ENCODE data around the gene MYBPC1. TPM values are rescaled to one million over a fixed set of nuclear protein-coding genes. Genes with fewer than 3 reads are reported as not detected.

The MYBPC1 gene
- total RNA-seq, 1 experiment from 2014 or later, result 0.49 TPM

DNA sequence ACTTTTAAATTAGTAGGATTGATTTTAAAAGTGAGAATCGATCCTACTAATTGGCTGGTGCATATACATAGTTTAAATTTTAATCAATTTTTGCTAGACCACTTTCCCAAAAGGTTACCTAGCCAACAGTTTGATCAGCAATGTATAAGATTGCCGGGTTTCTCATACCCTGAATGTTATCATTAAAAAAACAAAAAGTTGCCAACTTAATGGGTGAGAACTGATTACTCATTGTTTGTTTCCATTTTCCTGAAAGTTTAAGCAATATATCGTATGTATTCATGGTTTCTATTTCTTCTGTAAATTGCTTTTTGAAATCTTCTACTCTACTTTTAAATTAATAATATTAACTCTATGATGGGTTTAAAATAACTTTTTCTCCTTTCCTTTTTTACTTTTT is 4.4 kb upstream of the MYBPC1 start:
- BruUV-seq (replicated peaks), result no TSS peak
- DNase-seq (ENCODE audit: low spot score), result no peak
- intact Hi-C loops (cut with micrococcal nuclease; ENCODE audit: unreplicated experiment), result no loop called here
- Histone ChIP-seq H3K27ac (ENCODE audit: low read depth, low read length, poor library complexity, severe bottlenecking) (no peak overlapping the region), H3K36me3 (ENCODE audit: insufficient read depth, low read length, poor library complexity, severe bottlenecking) (no peaks in the 10 kb centered on the region), H3K27me3 (replicated peaks; ENCODE audit: insufficient read depth, low read depth, low read length, poor library complexity) (no peaks in the 10 kb centered on the region), H3K4me3 (ENCODE audit: low read depth, low read length, poor library complexity, severe bottlenecking) (no peak overlapping the region), H3K9me3 (ENCODE audit: low read depth, low read length, poor library complexity, severe bottlenecking) (no peaks in the 10 kb centered on the region), H3K4me1 (ENCODE audit: insufficient read depth, low read length, poor library complexity, severe bottlenecking) (no peaks in the 10 kb centered on the region)
- POLR2A ChIA-PET (ENCODE audit: low non-redundant PET), result no interaction called here
- no peak for TF ChIP-seq EZH2 (IDR thresholded peaks at IDR 0.05; ENCODE audit: borderline replicate concordance, low read depth, low read length, poor library complexity, severe bottlenecking)
- TF ChIP-seq, protein P1, sequence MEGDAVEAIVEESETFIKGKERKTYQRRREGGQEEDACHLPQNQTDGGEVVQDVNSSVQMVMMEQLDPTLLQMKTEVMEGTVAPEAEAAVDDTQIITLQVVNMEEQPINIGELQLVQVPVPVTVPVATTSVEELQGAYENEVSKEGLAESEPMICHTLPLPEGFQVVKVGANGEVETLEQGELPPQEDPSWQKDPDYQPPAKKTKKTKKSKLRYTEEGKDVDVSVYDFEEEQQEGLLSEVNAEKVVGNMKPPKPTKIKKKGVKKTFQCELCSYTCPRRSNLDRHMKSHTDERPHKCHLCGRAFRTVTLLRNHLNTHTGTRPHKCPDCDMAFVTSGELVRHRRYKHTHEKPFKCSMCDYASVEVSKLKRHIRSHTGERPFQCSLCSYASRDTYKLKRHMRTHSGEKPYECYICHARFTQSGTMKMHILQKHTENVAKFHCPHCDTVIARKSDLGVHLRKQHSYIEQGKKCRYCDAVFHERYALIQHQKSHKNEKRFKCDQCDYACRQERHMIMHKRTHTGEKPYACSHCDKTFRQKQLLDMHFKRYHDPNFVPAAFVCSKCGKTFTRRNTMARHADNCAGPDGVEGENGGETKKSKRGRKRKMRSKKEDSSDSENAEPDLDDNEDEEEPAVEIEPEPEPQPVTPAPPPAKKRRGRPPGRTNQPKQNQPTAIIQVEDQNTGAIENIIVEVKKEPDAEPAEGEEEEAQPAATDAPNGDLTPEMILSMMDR (conservative IDR thresholded peaks at IDR 0.05; ENCODE audit: low read depth, low read length), result no peak
- CTCF ChIA-PET, result no interaction called here

DNA sequence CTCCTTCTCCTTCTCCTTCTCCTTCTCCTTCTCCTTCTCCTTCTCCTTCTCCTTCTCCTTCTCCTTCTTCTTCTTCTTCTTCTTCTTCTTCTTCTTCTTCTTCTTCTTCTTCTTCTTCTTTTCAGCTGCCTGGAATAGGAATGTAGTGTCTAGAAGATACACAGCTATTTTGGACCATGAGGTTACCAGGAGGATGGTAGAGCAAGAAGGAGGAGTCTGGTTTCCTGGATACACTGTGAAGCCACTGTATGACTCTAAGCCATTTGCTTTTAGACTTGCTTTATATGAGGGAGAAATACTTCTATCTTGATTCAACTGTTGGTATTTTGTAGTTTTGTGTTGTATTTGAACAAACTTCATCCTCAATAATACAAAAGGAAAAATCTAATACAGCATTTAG is 3.0 kb upstream of the MYBPC1 start:
- ChIA-PET POLR2A (ENCODE audit: low non-redundant PET) (no interaction called here), CTCF (no interaction called here)
- no peaks in the 10 kb centered on the region for H3K27me3 ChIP-seq (replicated peaks; ENCODE audit: insufficient read depth, low read depth, low read length, poor library complexity)
- intact Hi-C loops (cut with micrococcal nuclease; ENCODE audit: unreplicated experiment), result no loop called here
- H3K9me3 ChIP-seq (ENCODE audit: low read depth, low read length, poor library complexity, severe bottlenecking), result no peaks in the 10 kb centered on the region
- TF ChIP-seq, protein P1 (conservative IDR thresholded peaks at IDR 0.05; ENCODE audit: low read depth, low read length), result no peak
- no peak for TF ChIP-seq EZH2 (IDR thresholded peaks at IDR 0.05; ENCODE audit: borderline replicate concordance, low read depth, low read length, poor library complexity, severe bottlenecking)
- H3K36me3 ChIP-seq (ENCODE audit: insufficient read depth, low read length, poor library complexity, severe bottlenecking), result no peaks in the 10 kb centered on the region
- H3K27ac ChIP-seq (ENCODE audit: low read depth, low read length, poor library complexity, severe bottlenecking), result no peak overlapping the region
- DNase-seq (ENCODE audit: low spot score), result no peak
- no TSS peak for BruUV-seq (replicated peaks)
- H3K4me3 ChIP-seq (ENCODE audit: low read depth, low read length, poor library complexity, severe bottlenecking), result no peak overlapping the region
- peaks cover 7% of the 10 kb centered on the region for H3K4me1 ChIP-seq (ENCODE audit: insufficient read depth, low read length, poor library complexity, severe bottlenecking)

- Histone ChIP-seq H3K4me1 (ENCODE audit: insufficient read depth, low read length, poor library complexity, severe bottlenecking) (peaks cover 7% of the 10 kb centered on the region), H3K27ac (ENCODE audit: low read depth, low read length, poor library complexity, severe bottlenecking) (no peak overlapping the region), H3K9me3 (ENCODE audit: low read depth, low read length, poor library complexity, severe bottlenecking) (no peaks in the 10 kb centered on the region), H3K27me3 (replicated peaks; ENCODE audit: insufficient read depth, low read depth, low read length, poor library complexity) (no peaks in the 10 kb centered on the region), H3K36me3 (ENCODE audit: insufficient read depth, low read length, poor library complexity, severe bottlenecking) (no peaks in the 10 kb centered on the region), H3K4me3 (ENCODE audit: low read depth, low read length, poor library complexity, severe bottlenecking) (no peak overlapping the region)
- intact Hi-C loops (cut with micrococcal nuclease; ENCODE audit: unreplicated experiment), result no loop called here
- ChIA-PET POLR2A (ENCODE audit: low non-redundant PET) (no interaction called here), CTCF (no interaction called here)
- BruUV-seq (replicated peaks), result no TSS peak
- no peak for DNase-seq (ENCODE audit: low spot score)
- TF ChIP-seq, protein P1 (conservative IDR thresholded peaks at IDR 0.05; ENCODE audit: low read depth, low read length), result no peak
- TF ChIP-seq EZH2 (IDR thresholded peaks at IDR 0.05; ENCODE audit: borderline replicate concordance, low read depth, low read length, poor library complexity, severe bottlenecking), result no peak
Observed at GRCh38 chr12:101592448-101592847, 2.3 kb upstream of the MYBPC1 start.
